WTC11 (cell line): ENCODE results near the gene CHML.

Experiments used
- CTCF ChIP-seq: fragments of 200-600 bp; IDR thresholded peaks from 2 replicates; pipeline ENCODE4 v1.8.0; 2022; ENCODE audit warnings: antibody characterized with exemption
- JUN ChIP-seq: sonication (generic); formaldehyde crosslinking; IDR thresholded peaks from 2 replicates; pipeline ENCODE4 v1.8.0; 2023; ENCODE audit warnings: mild to moderate bottlenecking, missing genetic modification reagents
- NFYB ChIP-seq: sonication (generic); formaldehyde crosslinking; conservative IDR thresholded peaks from 2 replicates; pipeline ENCODE4 v1.8.0; 2022; ENCODE audit warnings: low read depth, missing genetic modification reagents
- TCF7 ChIP-seq: sonication (generic); formaldehyde crosslinking; IDR thresholded peaks from 2 replicates; pipeline ENCODE4 v1.8.0; 2022; ENCODE audit warnings: mild to moderate bottlenecking, low read depth, missing genetic modification reagents, moderate library complexity
- TEAD1 ChIP-seq: sonication (generic); formaldehyde crosslinking; IDR thresholded peaks from 2 replicates; pipeline ENCODE4 v1.8.0; 2022; ENCODE audit warnings: mild to moderate bottlenecking, missing genetic modification reagents
- ZNF121 ChIP-seq: sonication (generic); formaldehyde crosslinking; IDR thresholded peaks from 2 replicates; pipeline ENCODE4 v1.8.0; 2023; ENCODE audit warnings: missing genetic modification reagents
- ZNF232 ChIP-seq: sonication (generic); formaldehyde crosslinking; IDR thresholded peaks from 2 replicates; pipeline ENCODE4 v1.8.0; 2022; ENCODE audit warnings: mild to moderate bottlenecking, missing genetic modification reagents

GRCh38 chr1:241648159-241648558 is 8.0 kb upstream of the CHML start:
- no peak for TF ChIP-seq CTCF
- TF ChIP-seq TCF7 (CRISPR knock-in tag) = no peak
- TF ChIP-seq NFYB = no peak
- no peak for TF ChIP-seq ZNF121
- no peak for TF ChIP-seq JUN (CRISPR knock-in tag)
- no peak for TF ChIP-seq ZNF232
- TF ChIP-seq TEAD1 (CRISPR knock-in tag) = no peak
